Stimulated activated naive CD4-positive, alpha-beta T cell treated with Interleukin-2 at 50 U/mL for 16 hours (primary cell): ENCODE results near the gene VSTM4.
A peak's percentile ranks its signal among the peaks of the same experiment; 100 is the strongest.

ENCODE experiments used
- DNase-seq: peaks from one replicate; lab custom pipeline; 2025; lab: John Stamatoyannopoulos, UW

The VSTM4 gene

DNA sequence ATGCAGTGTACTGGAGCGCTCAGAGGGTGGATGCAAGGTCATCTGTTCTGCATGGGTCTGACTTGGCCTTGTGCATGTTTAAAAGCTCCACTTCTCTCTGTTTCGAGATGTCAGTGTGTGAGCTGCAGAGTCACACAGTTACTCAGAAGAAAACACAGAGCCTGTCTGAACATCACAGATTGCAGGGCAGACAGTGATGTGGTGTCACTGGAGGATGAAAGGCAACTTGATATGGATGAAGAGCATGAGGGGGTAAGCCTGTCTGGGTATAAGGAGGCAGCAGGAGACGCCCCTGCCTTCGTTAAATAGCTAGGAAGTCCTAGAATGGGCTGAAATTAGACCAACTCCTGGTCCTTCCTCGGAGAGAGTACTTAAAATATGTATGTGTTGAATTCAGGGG lies 108.2 kb downstream of the VSTM4 start:
- DNase-seq = no peak

- DNase-seq = no peak
These were observed 110.1 kb downstream of the VSTM4 start for GRCh38 chr10:49005270-49005669.

DNA sequence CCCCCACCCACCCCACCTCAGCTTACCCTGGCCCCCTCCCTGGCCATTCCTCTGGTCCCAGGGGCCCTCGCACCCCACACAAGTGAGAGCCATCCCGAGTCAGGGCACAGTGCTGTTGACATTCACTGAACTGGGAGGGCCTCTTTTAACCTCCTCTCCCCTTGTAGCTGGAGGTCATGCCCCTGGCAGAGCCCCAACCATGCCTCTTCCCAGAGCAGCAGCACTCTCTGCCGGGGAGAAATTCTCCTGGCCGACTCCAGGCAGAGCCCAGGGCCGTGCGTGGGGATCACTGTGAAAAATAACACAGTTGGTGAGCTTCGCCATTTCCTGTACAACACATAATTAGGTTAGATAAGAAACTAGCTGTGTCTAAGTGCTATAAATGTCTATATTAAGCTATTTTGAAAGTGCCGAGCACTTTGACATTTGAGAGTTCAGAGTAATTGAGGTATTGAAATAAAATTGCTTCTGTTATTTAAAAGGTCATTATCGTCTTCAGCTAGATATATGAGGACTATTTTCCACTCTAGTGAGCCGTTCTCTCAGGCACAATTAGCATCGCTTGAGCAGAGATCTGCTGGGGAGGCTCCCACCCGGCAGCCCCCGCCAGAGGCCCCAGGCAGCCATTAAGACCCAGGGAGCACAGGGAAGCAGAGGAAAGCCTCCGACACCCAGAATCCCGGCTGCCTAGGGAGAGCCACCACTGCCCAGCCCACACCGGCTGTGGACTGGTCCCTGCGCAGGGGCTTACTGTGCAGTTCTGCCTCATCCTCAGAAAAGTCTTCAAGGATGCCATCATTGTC lies 113.3 kb downstream of the VSTM4 start:
- no peak for DNase-seq

GRCh38 chr10:49001402-49001801 lies 113.9 kb downstream of the VSTM4 start:
- no peak for DNase-seq

GRCh38 chr10:49000437-49001398 lies 114.6 kb downstream of the VSTM4 start:
- DNase-seq = no peak

- no peak for DNase-seq
These were observed 116.0 kb downstream of the VSTM4 start for GRCh38 chr10:48999346-48999745.

DNA sequence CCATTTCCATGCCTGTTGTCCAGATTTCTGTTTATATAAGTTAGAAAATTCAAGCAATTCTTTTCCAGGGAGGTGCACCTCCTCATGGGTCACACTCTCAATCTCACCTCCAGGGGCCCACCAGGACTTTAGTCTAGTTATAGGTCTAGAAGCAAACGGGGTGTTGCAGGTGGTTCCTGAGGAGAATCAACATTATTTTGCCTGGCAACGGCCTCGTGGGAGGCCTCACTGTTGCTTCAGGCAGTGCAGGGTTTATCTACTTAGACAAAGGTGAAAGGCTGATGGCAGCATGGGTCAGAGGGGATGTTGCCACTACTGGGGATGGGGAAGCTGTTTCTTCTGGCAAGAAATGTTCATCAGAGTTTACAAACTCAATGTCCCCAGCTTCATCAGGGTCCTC lies 119.0 kb downstream of the VSTM4 start:
- DNase-seq = no peak

- no peak for DNase-seq
These were observed 121.7 kb downstream of the VSTM4 start for GRCh38 chr10:48993627-48994026.

GRCh38 chr10:48990226-48990625 lies 125.1 kb downstream of the VSTM4 start:
- DNase-seq = no peak

- DNase-seq = no peak
These were observed 129.6 kb downstream of the VSTM4 start for GRCh38 chr10:48985621-48986158.

- DNase-seq = no peak
These were observed 131.5 kb downstream of the VSTM4 start for GRCh38 chr10:48983648-48984351.

- DNase-seq = no peak
These were observed 132.7 kb downstream of the VSTM4 start for GRCh38 chr10:48982584-48982983.

- peak; percentile 20 for DNase-seq
These were observed 133.9 kb downstream of the VSTM4 start for GRCh38 chr10:48981310-48981907.

DNA sequence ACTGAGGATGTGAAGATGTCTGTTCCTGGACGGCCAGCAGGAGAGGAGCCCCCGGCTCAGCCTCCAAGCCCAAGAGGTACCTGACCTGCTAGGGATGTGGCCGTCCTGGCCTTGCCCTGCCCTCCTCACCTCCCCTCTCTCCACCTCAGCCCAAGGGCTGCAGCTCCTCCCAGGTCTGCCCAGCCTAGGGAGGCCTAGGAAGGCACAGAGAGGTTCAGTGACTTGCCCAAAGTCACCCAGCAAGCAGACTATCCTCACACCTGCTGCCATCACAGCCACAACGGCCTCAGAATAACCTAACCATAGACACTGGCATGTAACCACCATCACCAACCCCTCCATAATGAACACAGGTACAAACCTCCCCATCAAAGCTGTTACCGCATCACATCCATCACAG lies 137.0 kb downstream of the VSTM4 start:
- DNase-seq = no peak

DNA sequence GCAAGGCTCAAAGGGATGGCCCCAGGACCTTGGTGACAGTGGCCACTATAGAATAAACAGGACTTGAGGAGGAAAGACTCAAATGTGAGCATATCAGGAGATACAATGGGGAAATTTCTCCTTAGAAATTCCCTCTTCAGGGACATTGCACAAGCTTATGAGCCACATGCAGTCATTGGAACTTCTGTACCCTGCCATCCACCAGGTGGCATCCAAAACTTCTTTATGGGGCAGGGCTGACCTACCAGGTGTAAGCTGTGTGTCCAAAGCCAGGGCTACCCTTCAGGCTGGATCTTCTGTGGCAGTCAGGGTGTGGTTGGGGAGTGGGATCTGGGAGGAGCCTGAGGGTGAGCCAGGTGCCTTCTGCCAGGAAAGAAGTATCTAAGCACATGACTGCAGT lies 139.1 kb downstream of the VSTM4 start:
- no peak for DNase-seq

DNA sequence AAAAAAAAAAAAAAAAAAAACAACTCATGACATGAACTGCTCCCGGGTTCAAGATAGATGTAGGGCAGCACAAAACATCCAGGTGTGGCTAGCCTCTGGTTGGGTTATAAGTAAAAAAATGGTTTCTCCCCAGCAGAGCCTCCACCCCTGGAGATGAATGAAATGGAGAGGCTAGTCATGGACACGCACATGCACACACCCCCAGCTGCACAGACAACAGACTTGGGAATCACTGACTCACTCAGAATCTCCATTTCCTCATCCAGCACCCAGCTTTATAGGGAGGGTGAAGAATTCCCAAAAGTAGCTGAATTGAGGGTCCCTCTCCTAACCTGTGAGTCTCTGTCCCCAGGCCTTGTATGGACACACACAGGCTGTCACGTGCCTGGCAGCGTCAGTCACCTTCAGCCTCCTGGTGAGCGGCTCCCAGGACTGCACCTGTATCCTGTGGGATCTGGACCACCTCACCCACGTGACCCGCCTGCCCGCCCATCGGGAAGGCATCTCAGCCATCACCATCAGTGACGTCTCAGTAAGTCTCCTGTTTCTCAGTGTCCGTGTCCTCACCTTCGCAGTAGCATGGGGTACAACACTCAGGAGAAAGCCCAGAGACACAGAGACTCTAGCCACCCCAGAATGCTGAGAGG lies 140.7 kb downstream of the VSTM4 start:
- no peak for DNase-seq

GRCh38 chr10:48973065-48973464 lies 142.3 kb downstream of the VSTM4 start:
- no peak for DNase-seq

GRCh38 chr10:48970654-48971053 lies 144.7 kb downstream of the VSTM4 start:
- DNase-seq = no peak

- no peak for DNase-seq
These were observed 145.3 kb downstream of the VSTM4 start for GRCh38 chr10:48970046-48970445.

DNA sequence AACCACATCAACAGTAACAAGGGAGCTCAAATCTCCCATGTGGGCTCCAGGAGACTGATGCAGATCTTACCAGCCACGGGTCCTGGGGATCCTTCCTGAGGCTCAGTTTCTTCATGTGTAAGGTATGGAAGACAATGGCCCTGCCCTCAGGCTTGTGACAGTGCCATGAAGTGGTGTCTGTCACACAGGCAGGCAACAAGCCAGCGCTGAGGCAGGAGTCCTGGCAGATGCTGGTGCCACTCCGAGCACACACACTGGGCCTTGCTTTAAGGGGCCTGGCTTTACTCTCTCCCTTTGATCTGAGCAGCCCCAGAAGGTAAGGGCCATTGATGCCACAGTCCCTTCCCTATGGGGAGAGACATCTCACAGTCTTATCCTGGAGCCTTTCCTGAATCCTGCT lies 147.3 kb downstream of the VSTM4 start:
- DNase-seq = no peak

DNA sequence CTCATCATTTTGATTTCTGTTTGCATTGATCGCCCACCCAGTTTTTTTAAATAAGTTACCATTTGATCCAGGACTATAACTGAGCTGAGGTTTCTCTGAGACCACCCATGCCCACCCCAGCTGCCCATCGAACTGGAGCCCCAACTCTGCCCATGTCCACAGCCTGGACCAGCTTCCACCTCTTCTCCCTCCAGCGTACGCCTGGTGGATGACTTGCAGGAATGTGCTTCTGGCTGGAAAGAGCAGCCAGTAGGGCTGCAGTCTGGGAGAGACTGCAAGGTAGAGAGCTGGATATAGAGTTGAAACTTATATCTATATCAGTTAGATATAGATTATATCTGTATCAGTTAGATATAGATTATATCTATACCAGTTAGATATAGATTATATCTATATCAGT lies 149.9 kb downstream of the VSTM4 start:
- no peak for DNase-seq
